SU-DHL-6 (cell line): ENCODE measurements around the gene DMBX1.

Experiments used
- H2AFZ ChIP-seq: fragments of 200-600 bp; sonication (generic); 2 replicates; pipeline ENCODE4 v1.6.1; 2014; ENCODE audit warnings: low read depth, mild to moderate bottlenecking, moderate library complexity, mixed read lengths, antibody characterized with exemption, low read length; ENCODE audit not compliant: severe bottlenecking
- H3F3A ChIP-seq: fragments of 200-600 bp; shearing (Covaris generic); 2 replicates; pipeline ENCODE4 v1.6.0; 2016; ENCODE audit warnings: antibody characterized with exemption, mild to moderate bottlenecking; ENCODE audit not compliant: insufficient read depth
- H3K27ac ChIP-seq: fragments of 200-600 bp; sonication (generic); 2 replicates; pipeline ENCODE4 v1.5.1; 2016; ENCODE audit warnings: low read depth, mild to moderate bottlenecking, low read length, moderate library complexity, mixed read lengths
- H3K27me3 ChIP-seq: fragments of 200-600 bp; sonication (generic), shearing (Covaris generic); 2 replicates; pipeline ENCODE4 v1.6.0; 2014; ENCODE audit warnings: mild to moderate bottlenecking, low read length
- H3K36me3 ChIP-seq: fragments of 200-600 bp; sonication (generic); 2 replicates; pipeline ENCODE4 v1.6.1; 2014; ENCODE audit warnings: mild to moderate bottlenecking, low read length, mixed read lengths
- H3K4me2 ChIP-seq: fragments of 300-600, 200-600 bp; shearing (Covaris generic), sonication (generic); 2 replicates; pipeline ENCODE4 v1.6.0; 2014; ENCODE audit warnings: low read length, low read depth, mild to moderate bottlenecking; ENCODE audit not compliant: poor library complexity, severe bottlenecking
- H3K4me3 ChIP-seq: fragments of 200-600 bp; sonication (generic); 2 replicates; pipeline ENCODE4 v1.5.1; 2014; ENCODE audit warnings: antibody characterized with exemption, low read length, mild to moderate bottlenecking, mixed read lengths; ENCODE audit not compliant: insufficient read depth, poor library complexity, severe bottlenecking
- H3K79me2 ChIP-seq: fragments of 200-600 bp; sonication (generic); 2 replicates; pipeline ENCODE4 v1.6.1; 2014; ENCODE audit warnings: mild to moderate bottlenecking, low read length, moderate library complexity; ENCODE audit not compliant: insufficient read depth
- H3K9ac ChIP-seq: fragments of 200-600 bp; sonication (generic); 2 replicates; pipeline ENCODE4 v1.7.0; 2014; ENCODE audit warnings: mild to moderate bottlenecking, low read length
- H3K9me2 ChIP-seq: fragments of 200-600 bp; sonication (generic); replicated peaks from 2 replicates; pipeline ENCODE4 v1.6.1; 2014; ENCODE audit warnings: low read length; ENCODE audit not compliant: insufficient read depth
- H3K9me3 ChIP-seq: fragments of 200-600 bp; sonication (generic); 2 replicates; pipeline ENCODE4 v1.6.1; 2014; ENCODE audit warnings: low read length, mixed read lengths; ENCODE audit not compliant: insufficient read depth
- H4K20me1 ChIP-seq: fragments of 200-600 bp; sonication (generic); 2 replicates; pipeline ENCODE4 v1.6.1; 2014; ENCODE audit warnings: low read depth, mild to moderate bottlenecking, antibody characterized with exemption, low read length, moderate library complexity, mixed read lengths
- CTCF ChIP-seq: fragments of 200-600 bp; sonication (generic); IDR thresholded peaks from one replicate; pipeline ENCODE4 v1.5.1; 2017; ENCODE audit warnings: antibody characterized with exemption, mild to moderate bottlenecking, low read length, moderate library complexity; ENCODE audit not compliant: insufficient read depth, poor library complexity, severe bottlenecking
- EZH2phosphoT487 ChIP-seq: fragments of 200-600 bp; sonication (generic), shearing (Covaris generic); conservative IDR thresholded peaks from 2 replicates; pipeline ENCODE4 v1.6.1; 2018; ENCODE audit warnings: mild to moderate bottlenecking, antibody characterized with exemption, low read length, moderate library complexity, mixed read lengths

The DMBX1 gene

DNA sequence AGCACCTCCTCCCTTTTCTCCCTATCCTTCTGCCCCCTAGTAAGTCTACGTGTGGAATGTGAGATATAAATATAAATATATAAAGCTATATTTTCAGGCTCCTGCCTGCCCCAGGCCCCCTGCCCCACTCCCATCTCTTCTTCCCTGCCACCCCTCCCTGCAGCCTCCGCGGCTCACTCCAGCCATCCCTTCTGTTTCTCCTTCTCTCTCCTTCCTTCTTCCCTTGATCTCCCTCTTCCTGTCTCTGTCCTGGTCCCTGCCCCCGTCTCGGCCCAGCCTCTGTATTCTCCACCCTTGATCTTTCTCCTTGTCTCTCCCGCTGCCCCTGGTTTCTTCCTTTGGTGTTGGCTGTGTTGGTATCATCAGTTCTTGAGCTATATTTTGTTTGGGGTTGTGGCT, 23.2 kb downstream of the DMBX1 start:
- Histone ChIP-seq H3K9ac (no peak overlapping the region), H3K27me3 (no peaks in the 10 kb centered on the region), H4K20me1 (no peaks in the 10 kb centered on the region), H3K36me3 (no peaks in the 10 kb centered on the region), H3K4me3 (no peak overlapping the region), H3K27ac (no peak overlapping the region), H2AFZ (no peak overlapping the region), H3K9me3 (no peaks in the 10 kb centered on the region), H3K4me2 (no peak overlapping the region), H3F3A (no peaks in the 10 kb centered on the region), H3K79me2 (no peaks in the 10 kb centered on the region), H3K9me2 (no peaks in the 10 kb centered on the region)
- TF ChIP-seq CTCF (no peak), EZH2phosphoT487 (no peak)

DNA sequence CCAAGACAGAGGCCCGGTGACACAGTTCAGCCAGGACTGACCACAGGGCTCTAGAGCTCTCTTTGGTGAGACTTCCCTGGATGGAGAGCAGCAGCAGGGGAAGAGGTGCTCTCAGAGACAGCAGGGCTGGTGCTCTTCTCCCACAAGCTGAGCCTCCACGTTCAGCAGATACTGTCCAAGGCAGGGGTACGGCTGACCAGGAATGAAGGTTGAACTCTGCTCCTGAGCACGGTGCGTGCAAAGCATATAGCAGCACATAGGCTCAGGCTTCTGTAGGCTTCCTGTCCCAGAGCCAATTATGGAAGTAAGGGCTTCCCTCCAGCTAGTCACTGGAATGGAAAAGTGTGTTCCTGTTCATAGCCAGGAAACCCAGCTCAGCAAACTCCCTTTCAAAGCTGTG, 23.9 kb downstream of the DMBX1 start:
- no peaks in the 10 kb centered on the region for H3K27me3 ChIP-seq
- H3K79me2 ChIP-seq, result no peaks in the 10 kb centered on the region
- H2AFZ ChIP-seq, result no peak overlapping the region
- H3K4me2 ChIP-seq, result no peak overlapping the region
- no peak overlapping the region for H3K9ac ChIP-seq
- no peak for TF ChIP-seq EZH2phosphoT487
- no peak for TF ChIP-seq CTCF
- no peaks in the 10 kb centered on the region for H4K20me1 ChIP-seq
- H3K4me3 ChIP-seq, result no peak overlapping the region
- H3K9me2 ChIP-seq, result no peaks in the 10 kb centered on the region
- H3K27ac ChIP-seq, result no peak overlapping the region
- H3K36me3 ChIP-seq, result no peaks in the 10 kb centered on the region
- no peaks in the 10 kb centered on the region for H3K9me3 ChIP-seq
- no peaks in the 10 kb centered on the region for H3F3A ChIP-seq

DNA sequence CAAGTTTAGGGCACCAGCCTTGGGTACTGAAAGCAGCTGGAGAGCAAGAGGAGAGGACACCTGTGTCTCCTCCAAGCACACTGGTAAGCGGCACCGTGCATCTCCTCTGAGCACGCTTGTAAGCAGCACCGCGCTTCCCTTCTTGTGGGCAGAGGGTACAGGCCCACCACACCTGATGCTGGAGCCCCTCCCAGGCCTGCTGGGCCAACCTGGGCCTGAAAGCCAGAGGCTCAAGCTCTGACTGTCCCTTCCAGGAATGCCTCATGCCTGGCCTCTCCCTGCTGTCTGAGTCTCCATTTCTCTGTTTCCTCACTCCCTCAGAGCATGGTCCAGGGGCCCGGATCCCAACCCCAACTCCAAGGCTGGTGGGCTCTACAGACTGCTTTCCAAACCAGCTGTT, 25.9 kb downstream of the DMBX1 start:
- no peaks in the 10 kb centered on the region for H3K9me3 ChIP-seq
- H3K27me3 ChIP-seq, result no peaks in the 10 kb centered on the region
- no peaks in the 10 kb centered on the region for H3F3A ChIP-seq

More for the DNA sequence above, 25.9 kb downstream of the DMBX1 start:
- Histone ChIP-seq H3K9me2 (no peaks in the 10 kb centered on the region), H3K27ac (no peak overlapping the region), H3K4me3 (no peak overlapping the region), H4K20me1 (no peaks in the 10 kb centered on the region), H3K36me3 (no peaks in the 10 kb centered on the region), H3K9ac (no peak overlapping the region), H3K4me2 (no peak overlapping the region), H3K79me2 (no peaks in the 10 kb centered on the region), H2AFZ (no peak overlapping the region)
- TF ChIP-seq CTCF, result no peak
- no peak for TF ChIP-seq EZH2phosphoT487
